RPMI7951 (cell line): ENCODE data around the gene KLHL11. TPM values are rescaled to one million over a fixed set of nuclear protein-coding genes. Genes with fewer than 3 reads are reported as not detected.

ENCODE experiments used
- DNase-seq: peaks from one replicate; pipeline ENCODE4 v3.0.0-alpha.2; 2012; ENCODE audit warnings: low read depth
- total RNA-seq: library from RNA; depleted of rRNA; stranded (reverse); fragments of >200 nt; shearing (Covaris generic); gene quantifications from 2 replicates; pipeline ENCODE4 v1.2.3, GENCODE V29; 2014; rRNA removed

KLHL11 gene
- total RNA-seq, 1 experiment from 2014 or later = 11.8 TPM

GRCh38 chr17:41811549-41812380 lies 53.5 kb downstream of the KLHL11 start, which contains the start of gene P3H4:
P3H4 (minus strand) TSS chr17:41811949; CDS start chr17:41811915, 34 bp downstream.
- DNase-seq = peak; percentile 74

GRCh38 chr17:41810659-41811548 lies 54.3 kb downstream of the KLHL11 start:
- DNase-seq = no peak

GRCh38 chr17:41806685-41807445 lies 58.4 kb downstream of the KLHL11 start:
- DNase-seq = no peak

Other genes with a start within 250 kb of the KLHL11 start
- 35.9 and 48.9 TPM in 2 replicates for gene KRT17, start 240.8 kb downstream of the KLHL11 start, total RNA-seq
- 43.2 and 47.6 TPM in 2 replicates for gene EIF1, start 176.5 kb downstream of the KLHL11 start, total RNA-seq
- not detected in 2 replicates for gene GAST, start 153.1 kb downstream of the KLHL11 start, total RNA-seq
- gene HAP1, start 130.8 kb downstream of the KLHL11 start, total RNA-seq = not detected in 2 replicates
- gene JUP, start 78.7 kb downstream of the KLHL11 start, total RNA-seq = 27.5 and 37.2 TPM in 2 replicates
- gene P3H4, start 53.5 kb downstream of the KLHL11 start, total RNA-seq = 36.0 and 40.6 TPM in 2 replicates
- gene FKBP10, start 52.4 kb downstream of the KLHL11 start, total RNA-seq = 115 and 133 TPM in 2 replicates
- 37.5 and 39.4 TPM in 2 replicates for gene NT5C3B, start 29.2 kb downstream of the KLHL11 start, total RNA-seq
- not detected in 2 replicates for gene KLHL10, start 27.6 kb downstream of the KLHL11 start, total RNA-seq
- gene ACLY, start 53.5 kb upstream of the KLHL11 start, total RNA-seq = 98.2 and 99.4 TPM in 2 replicates
- gene ODAD4, start 65.2 kb upstream of the KLHL11 start, total RNA-seq = 0.78 and 1.9 TPM in 2 replicates
- 37.8 and 43.9 TPM in 2 replicates for gene CNP, start 101.4 kb upstream of the KLHL11 start, total RNA-seq
- gene DNAJC7, start 152.0 kb upstream of the KLHL11 start, total RNA-seq = 63.1 and 65.7 TPM in 2 replicates
- 36.2 and 38.0 TPM in 2 replicates for gene NKIRAS2, start 154.7 kb upstream of the KLHL11 start, total RNA-seq
- gene C17orf113, start 185.2 kb upstream of the KLHL11 start, total RNA-seq = 0.10 and 0.24 TPM in 2 replicates
- not detected in 2 replicates for gene ZNF385C, start 233.1 kb upstream of the KLHL11 start, total RNA-seq
- 4.2 and 4.8 TPM in 2 replicates for gene DHX58, start 247.3 kb upstream of the KLHL11 start, total RNA-seq